IMR-90 (cell line): ENCODE results near the gene CLDN24. TPM values are rescaled to one million over a fixed set of nuclear protein-coding genes. Genes with fewer than 3 reads are reported as not detected.

Experiments used
- ATAC-seq: fragments of 200-7000 bp; cut with Tn5 transposase; 2 replicates; pipeline ENCODE4 v1.9.1; 2020; ENCODE audit warnings: low read depth, mild to moderate bottlenecking, moderate library complexity
- BruUV-seq: library from RNA; stranded (reverse); fragments of 400-500 nt; replicated peaks from 2 replicates; lab custom pipeline; 2021; lab: Mats Ljungman, UMichigan
- CTCF ChIA-PET: fragments of 300-600 bp; formaldehyde crosslinking; extraction: SDS; loops from one replicate; lab custom pipeline; 2021; ENCODE audit warnings: antibody characterized with exemption; lab: Yijun Ruan, JAX
- POLR2A ChIA-PET: fragments of 300-600 bp; sonication (Branson Sonifier 250); formaldehyde crosslinking; loops from one replicate; lab custom pipeline; 2022; ENCODE audit warnings: antibody characterized with exemption; ENCODE audit not compliant: unreplicated experiment; lab: Charles Lee
- DNase-seq: peaks from one replicate; pipeline ENCODE4 v3.0.0; 2013
- H2AFZ ChIP-seq: replicated peaks from 2 replicates; pipeline ENCODE3; 2013; ENCODE audit warnings: low read length, mild to moderate bottlenecking; ENCODE audit not compliant: poor library complexity
- H2AK5ac ChIP-seq: 2 replicates; pipeline ENCODE4 v1.6.1; 2013; ENCODE audit warnings: low read depth, low read length, inconsistent platforms
- H2AK9ac ChIP-seq: replicated peaks from 2 replicates; pipeline ENCODE3; 2013; ENCODE audit warnings: mild to moderate bottlenecking, low read depth, low read length, moderate library complexity; ENCODE audit not compliant: poor library complexity
- H2BK120ac ChIP-seq: 2 replicates; pipeline ENCODE4 v1.6.1; 2013; ENCODE audit warnings: low read depth, low read length, inconsistent platforms
- H2BK15ac ChIP-seq: 3 replicates; pipeline ENCODE4 v1.6.1; 2013; ENCODE audit warnings: low read depth, low read length, inconsistent platforms
- H2BK20ac ChIP-seq: 2 replicates; pipeline ENCODE4 v1.6.1; 2013; ENCODE audit warnings: low read depth, mild to moderate bottlenecking, inconsistent platforms, low read length, moderate library complexity
- H2BK5ac ChIP-seq: 2 replicates; pipeline ENCODE4 v1.6.1; 2013; ENCODE audit warnings: mild to moderate bottlenecking, low read depth, low read length, inconsistent platforms; ENCODE audit not compliant: poor library complexity, severe bottlenecking
- H3K14ac ChIP-seq: replicated peaks from 2 replicates; pipeline ENCODE4 v1.6.1; 2013; ENCODE audit warnings: low read depth, low read length, inconsistent platforms
- H3K18ac ChIP-seq: 2 replicates; pipeline ENCODE4 v1.6.1; 2013; ENCODE audit warnings: low read depth, low read length, control low read depth
- H3K23ac ChIP-seq: 2 replicates; pipeline ENCODE4 v1.6.1; 2013; ENCODE audit warnings: low read depth, low read length, inconsistent platforms
- H3K27ac ChIP-seq: 2 replicates; pipeline ENCODE4 v1.5.1; 2013; ENCODE audit warnings: mild to moderate bottlenecking, control low read depth, low read length; ENCODE audit not compliant: insufficient read depth
- H3K27me3 ChIP-seq: 2 replicates; pipeline ENCODE4 v1.6.1; 2013; ENCODE audit warnings: low read length; ENCODE audit not compliant: control insufficient read depth, insufficient read depth
- H3K36me3 ChIP-seq: 2 replicates; pipeline ENCODE4 v1.6.1; 2013; ENCODE audit warnings: low read length, mixed read lengths; ENCODE audit not compliant: control insufficient read depth, insufficient read depth
- H3K4ac ChIP-seq: 2 replicates; pipeline ENCODE4 v1.6.1; 2013; ENCODE audit warnings: low read depth, low read length, inconsistent platforms
- H3K4me1 ChIP-seq: 2 replicates; pipeline ENCODE4 v1.6.1; 2013; ENCODE audit warnings: low read length, mixed read lengths; ENCODE audit not compliant: control insufficient read depth, insufficient read depth
- H3K4me2 ChIP-seq: 2 replicates; pipeline ENCODE4 v1.6.1; 2013; ENCODE audit warnings: low read depth, mild to moderate bottlenecking, control low read depth, low read length, moderate library complexity
- H3K4me3 ChIP-seq: 2 replicates; pipeline ENCODE4 v1.5.1; 2013; ENCODE audit warnings: low read depth, mild to moderate bottlenecking, control low read depth, low read length, moderate library complexity; ENCODE audit not compliant: insufficient read depth
- H3K56ac ChIP-seq: 2 replicates; pipeline ENCODE4 v1.6.1; 2013; ENCODE audit warnings: low read length, inconsistent platforms; ENCODE audit not compliant: insufficient read depth; ENCODE audit errors: extremely low read depth
- H3K79me1 ChIP-seq, 2 experiments: 2 replicates each; pipeline ENCODE4 v1.6.1; 2013; ENCODE audit warnings: low read length in 2 of 2, inconsistent platforms in 1 of 2, low read depth in 1 of 2
- H3K9ac ChIP-seq: 2 replicates; pipeline ENCODE4 v1.6.1; 2013; ENCODE audit warnings: low read depth, low read length, control low read depth
- H3K9me1 ChIP-seq: 2 replicates; pipeline ENCODE4 v1.6.1; 2013; ENCODE audit warnings: low read length, inconsistent platforms; ENCODE audit not compliant: insufficient read depth
- H3K9me3 ChIP-seq: 2 replicates; pipeline ENCODE4 v1.6.1; 2013; ENCODE audit warnings: low read length; ENCODE audit not compliant: control insufficient read depth, insufficient read depth
- H4K20me1 ChIP-seq: 2 replicates; pipeline ENCODE4 v1.6.1; 2013; ENCODE audit warnings: low read length, inconsistent platforms; ENCODE audit not compliant: insufficient read depth
- H4K5ac ChIP-seq: 2 replicates; pipeline ENCODE4 v1.6.1; 2013; ENCODE audit warnings: mild to moderate bottlenecking, low read depth, low read length, control low read depth
- H4K8ac ChIP-seq, 2 experiments: 2 replicates each; pipeline ENCODE4 v1.6.1; 2013; ENCODE audit warnings: low read depth in 2 of 2, low read length in 2 of 2, control low read depth in 1 of 2, inconsistent platforms in 1 of 2
- H4K91ac ChIP-seq: 2 replicates; pipeline ENCODE4 v1.6.1; 2013; ENCODE audit warnings: low read depth, low read length, inconsistent platforms; ENCODE audit not compliant: insufficient read depth
- BHLHE40 ChIP-seq: fragments of 150-350 bp; IDR thresholded peaks from 2 replicates; pipeline ENCODE4 v1.6.1; 2016; ENCODE audit warnings: mild to moderate bottlenecking, low read depth, low read length
- CEBPB ChIP-seq: IDR thresholded peaks from 2 replicates; pipeline ENCODE4 v1.6.1; 2012; ENCODE audit warnings: low read depth, low read length, improper control_type of control experiment
- CHD1 ChIP-seq: IDR thresholded peaks from 2 replicates; pipeline ENCODE4 v1.6.1; 2012; ENCODE audit warnings: low read depth, low read length, improper control_type of control experiment
- ELK1 ChIP-seq: fragments of 150-350 bp; IDR thresholded peaks from 2 replicates; pipeline ENCODE4 v1.6.1; 2016; ENCODE audit warnings: low read depth, mild to moderate bottlenecking, low read length, moderate library complexity, borderline replicate concordance
- FOS ChIP-seq: fragments of 150-350 bp; IDR thresholded peaks from 2 replicates; pipeline ENCODE4 v1.6.1; 2016; ENCODE audit warnings: low read depth, low read length
- MAFK ChIP-seq: IDR thresholded peaks from 2 replicates; pipeline ENCODE4 v1.6.1; 2012; ENCODE audit warnings: low read depth, low read length, improper control_type of control experiment
- NFE2L2 ChIP-seq: fragments of 150-350 bp; IDR thresholded peaks from 2 replicates; pipeline ENCODE4 v1.6.1; 2016; ENCODE audit warnings: low read depth, mild to moderate bottlenecking, low read length
- SMC3 ChIP-seq: fragments of 150-350 bp; IDR thresholded peaks from 2 replicates; pipeline ENCODE4 v1.6.1; 2016; ENCODE audit warnings: low read depth, mild to moderate bottlenecking, antibody characterized with exemption, low read length, moderate library complexity
- USF2 ChIP-seq: fragments of 150-350 bp; IDR thresholded peaks from 2 replicates; pipeline ENCODE4 v1.6.1; 2017; ENCODE audit warnings: mild to moderate bottlenecking, antibody characterized with exemption, low read length, low read depth
- WGBS, 2 experiments: methylation state at CpG; one replicate each; pipeline versions ENCODE4 v1.1.5 to v1.1.7; 2013; ENCODE audit warnings: missing lambda C conversion rate in 2 of 2; ENCODE audit not compliant: insufficient read length in 1 of 2; ENCODE audit errors: extremely low coverage in 2 of 2; 5-methylcytosine and 5-hydroxymethylcytosine counted together
- dilution Hi-C: fragments of 300-500 bp; cut with HindIII; formaldehyde crosslinking; loops from one replicate; pipeline ENCODE4 v1.14.3; 2018; ENCODE audit warnings: low sequenced_read_pairs; ENCODE audit not compliant: unreplicated experiment
- in situ Hi-C: fragments of 300-500 bp; cut with MboI; formaldehyde crosslinking; loops from 3 replicates; pipeline ENCODE4 v1.14.3; 2019; ENCODE audit warnings: low sequenced_read_pairs, inconsistent platforms, mixed read lengths
- intact Hi-C: fragments of 100-400 bp; cut with micrococcal nuclease; formaldehyde crosslinking; loops from 2 replicates; pipeline ENCODE4 v1.10.0; 2022
- polyA plus RNA-seq, 3 experiments: library from polyadenylated mRNA; depleted of rRNA; stranded (reverse); fragments of >200 nt; gene quantifications; 2 replicates each; pipeline ENCODE4 v1.2.3, GENCODE V29; 2012; ENCODE audit warnings: low replicate concordance in 1 of 3
- total RNA-seq: library from RNA; depleted of rRNA; stranded (reverse); fragments of >200 nt; gene quantifications from 2 replicates; pipeline ENCODE4 v1.2.3, GENCODE V29; 2012
- TF ChIP-seq, protein P1 (sequence below): conservative IDR thresholded peaks from 2 replicates; pipeline ENCODE4 v1.5.1; 2012; ENCODE audit warnings: mild to moderate bottlenecking, low read depth, low read length, improper control_type of control experiment

CLDN24 gene
- total and polyA plus RNA-seq, 2 of the 4 experiments (the other 2 are of a cell fraction), result not detected

GRCh38 chr4:183321079-183321478 lies 1.1 kb downstream of the CLDN24 start:
- no peak overlapping the region for H4K5ac ChIP-seq
- no CpG with 5 or more reads among the region's 2 CpGs for WGBS, 2 experiments
- H2BK5ac ChIP-seq, result no peak overlapping the region
- H2AK9ac ChIP-seq, result no peak overlapping the region
- no peaks in the 10 kb centered on the region for H3K79me1 ChIP-seq
- ATAC-seq (no peak), DNase-seq (no peak)
- no peak overlapping the region for H2BK20ac ChIP-seq
- no peak overlapping the region for H3K18ac ChIP-seq
- H3K27me3 ChIP-seq, result no peaks in the 10 kb centered on the region
- ChIA-PET CTCF (no interaction called here), POLR2A (no interaction called here)
- intact Hi-C loops, result no loop called here
- H2BK120ac ChIP-seq, result no peak overlapping the region
- H4K8ac ChIP-seq, result no peak overlapping the region
- in situ Hi-C loops, result no loop called here
- no peak overlapping the region for H4K91ac ChIP-seq
- no peaks in the 10 kb centered on the region; the same call in 1 of the 2 replicates for H4K20me1 ChIP-seq
- peaks cover 2% of the 10 kb centered on the region; the same call in 1 of the 2 replicates for H3K4me1 ChIP-seq
- H3K27ac ChIP-seq, result no peak overlapping the region
- no peak overlapping the region for H3K14ac ChIP-seq
- H2AK5ac ChIP-seq, result no peak overlapping the region
- H3K4me2 ChIP-seq, result no peak overlapping the region
- peaks cover 4% of the 10 kb centered on the region for H3K36me3 ChIP-seq
- no peak overlapping the region for H2AFZ ChIP-seq
- dilution Hi-C loops, result no loop called here
- H3K4ac ChIP-seq, result no peak overlapping the region
- no peaks in the 10 kb centered on the region for H3K9me3 ChIP-seq
- no peak overlapping the region for H3K4me3 ChIP-seq
- no peak overlapping the region for H3K56ac ChIP-seq
- H2BK15ac ChIP-seq, result no peak overlapping the region
- peaks cover 2% of the 10 kb centered on the region; the same call in 1 of the 2 replicates for H3K9me1 ChIP-seq
- no TSS peak for BruUV-seq
- TF ChIP-seq FOS (no peak), ELK1 (no peak), NFE2L2 (no peak), MAFK (no peak), USF2 (no peak), SMC3 (no peak), CEBPB (no peak), CHD1 (no peak), BHLHE40 (no peak)
- TF ChIP-seq, protein P1, sequence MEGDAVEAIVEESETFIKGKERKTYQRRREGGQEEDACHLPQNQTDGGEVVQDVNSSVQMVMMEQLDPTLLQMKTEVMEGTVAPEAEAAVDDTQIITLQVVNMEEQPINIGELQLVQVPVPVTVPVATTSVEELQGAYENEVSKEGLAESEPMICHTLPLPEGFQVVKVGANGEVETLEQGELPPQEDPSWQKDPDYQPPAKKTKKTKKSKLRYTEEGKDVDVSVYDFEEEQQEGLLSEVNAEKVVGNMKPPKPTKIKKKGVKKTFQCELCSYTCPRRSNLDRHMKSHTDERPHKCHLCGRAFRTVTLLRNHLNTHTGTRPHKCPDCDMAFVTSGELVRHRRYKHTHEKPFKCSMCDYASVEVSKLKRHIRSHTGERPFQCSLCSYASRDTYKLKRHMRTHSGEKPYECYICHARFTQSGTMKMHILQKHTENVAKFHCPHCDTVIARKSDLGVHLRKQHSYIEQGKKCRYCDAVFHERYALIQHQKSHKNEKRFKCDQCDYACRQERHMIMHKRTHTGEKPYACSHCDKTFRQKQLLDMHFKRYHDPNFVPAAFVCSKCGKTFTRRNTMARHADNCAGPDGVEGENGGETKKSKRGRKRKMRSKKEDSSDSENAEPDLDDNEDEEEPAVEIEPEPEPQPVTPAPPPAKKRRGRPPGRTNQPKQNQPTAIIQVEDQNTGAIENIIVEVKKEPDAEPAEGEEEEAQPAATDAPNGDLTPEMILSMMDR, result no peak
- no peak overlapping the region for H3K23ac ChIP-seq
- H3K9ac ChIP-seq, result no peak overlapping the region
